NCI-H1694 treated with DMSO at 0.1 percent for 48 hours (cell line): ENCODE data around the gene DGKI.
"Not testable (repeated sequence)": the region's sequence is repeated elsewhere in the genome, so short reads cannot be mapped to it uniquely, and the experiment has no call there.

Experiments
- DNase-seq: peaks from one replicate; lab custom pipeline; 2025; lab: John Stamatoyannopoulos, UW

DGKI gene

GRCh38 chr7:137469191-137469811 is 377.5 kb downstream of the DGKI start:
- no peak for DNase-seq

DNA sequence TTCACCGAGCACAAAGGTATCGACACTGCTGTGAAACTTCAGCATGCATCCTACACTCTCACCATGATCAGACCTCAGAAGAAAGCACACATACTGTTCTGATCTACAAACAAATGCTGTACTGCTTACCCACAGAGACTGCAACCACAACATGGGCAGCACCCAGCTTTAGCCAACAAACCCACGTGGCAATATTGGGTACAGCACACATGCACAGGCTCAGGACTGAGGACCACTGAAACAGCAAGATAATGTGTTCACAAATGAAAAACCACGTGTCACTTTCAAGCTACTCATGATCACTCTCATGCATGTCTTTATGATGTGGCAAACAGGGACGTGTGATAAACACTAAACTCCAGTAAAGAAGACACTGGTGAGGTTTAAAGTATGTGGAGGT is 383.9 kb downstream of the DGKI start:
- DNase-seq, result no peak

- no peak for DNase-seq
Measured at GRCh38 chr7:137462074-137462715, 384.6 kb downstream of the DGKI start.

GRCh38 chr7:137458399-137458798 is 388.4 kb downstream of the DGKI start:
- no peak for DNase-seq

- no peak for DNase-seq
Measured at GRCh38 chr7:137454767-137455166, 392.0 kb downstream of the DGKI start.

DNA sequence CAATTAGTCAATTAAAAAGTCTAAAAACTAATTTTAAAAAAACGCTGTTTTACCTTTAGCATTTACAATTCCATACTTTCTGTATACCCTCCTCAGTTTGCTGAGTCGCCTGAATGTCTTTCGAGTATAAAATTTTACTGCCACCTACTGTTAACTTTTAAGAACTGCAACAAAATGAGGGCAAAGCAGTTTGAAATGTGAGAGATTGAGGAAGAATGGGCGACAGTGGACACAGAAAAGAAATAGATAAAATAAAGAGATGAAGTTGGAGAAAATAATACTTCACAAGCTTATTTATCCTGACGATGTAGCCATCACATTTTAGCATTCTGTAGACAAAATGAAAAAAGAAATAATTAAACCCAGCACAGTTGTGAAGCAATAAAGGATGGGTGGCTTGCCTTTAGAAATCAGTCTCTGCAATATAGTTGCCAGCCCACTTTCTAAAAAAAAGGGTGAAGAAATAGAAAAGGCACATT is 392.5 kb downstream of the DGKI start:
- DNase-seq, result peak; percentile 25

- DNase-seq, result no peak
Measured at GRCh38 chr7:137453356-137453755, 393.4 kb downstream of the DGKI start.

DNA sequence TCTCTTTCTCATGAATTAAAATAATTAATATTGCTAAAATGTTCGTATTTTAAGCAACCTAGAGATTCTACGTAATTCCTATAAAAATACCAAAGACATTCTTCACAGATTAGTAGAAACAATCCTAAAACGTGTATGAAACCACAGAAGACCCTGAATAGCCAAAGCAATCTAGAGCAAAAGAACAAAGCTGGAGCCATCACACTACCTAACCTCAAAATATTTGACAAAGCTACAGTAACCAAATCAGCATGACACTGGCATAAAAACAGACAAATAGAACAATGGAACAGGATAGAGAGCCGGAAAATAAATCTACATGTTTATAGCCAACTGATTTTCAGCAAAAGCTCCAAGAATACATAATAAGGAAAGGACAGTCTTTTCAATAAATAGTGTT is 397.8 kb downstream of the DGKI start:
- DNase-seq, result no peak

GRCh38 chr7:137448572-137448971 is 398.2 kb downstream of the DGKI start:
- not testable (repeated sequence) for DNase-seq

DNA sequence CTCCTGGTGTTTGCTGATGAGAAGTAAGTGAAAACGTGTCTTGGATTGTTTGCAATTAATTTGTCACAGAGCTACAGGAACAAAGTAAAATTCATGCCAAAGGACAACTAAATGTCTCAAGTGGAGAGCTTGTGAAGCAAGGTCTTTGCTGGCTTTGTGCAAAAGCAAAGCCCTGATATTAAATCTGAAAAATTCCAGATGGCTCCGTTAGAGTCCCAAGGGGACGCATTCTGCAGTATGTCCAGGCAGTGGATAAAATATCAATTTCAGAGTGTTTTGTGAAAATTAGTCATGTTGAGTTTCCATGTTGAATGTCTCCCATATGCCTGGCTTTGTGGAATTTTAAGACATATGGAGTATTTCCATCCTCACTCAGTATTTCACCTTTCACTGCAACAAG is 400.7 kb downstream of the DGKI start:
- DNase-seq, result no peak

DNA sequence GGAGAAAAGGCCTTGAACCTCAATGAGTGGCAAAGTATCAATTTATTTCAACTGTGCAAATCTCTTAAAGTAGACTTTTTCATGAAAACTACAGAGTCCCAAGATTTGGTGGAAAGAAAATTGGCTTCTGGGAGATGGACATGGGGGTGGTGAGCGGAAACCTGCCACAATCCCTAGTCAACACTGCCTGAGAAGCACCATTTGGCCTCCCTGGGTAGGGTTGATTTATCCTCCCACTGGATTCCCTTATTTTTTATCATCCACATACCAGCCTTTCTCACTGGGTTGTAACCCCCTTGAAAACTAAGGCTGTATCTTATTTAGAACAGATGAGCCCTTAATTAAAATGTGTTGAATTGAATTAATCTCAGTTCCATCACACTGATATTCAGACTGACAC is 401.5 kb downstream of the DGKI start:
- no peak for DNase-seq

GRCh38 chr7:137443616-137444015 is 403.2 kb downstream of the DGKI start:
- DNase-seq, result no peak

DNA sequence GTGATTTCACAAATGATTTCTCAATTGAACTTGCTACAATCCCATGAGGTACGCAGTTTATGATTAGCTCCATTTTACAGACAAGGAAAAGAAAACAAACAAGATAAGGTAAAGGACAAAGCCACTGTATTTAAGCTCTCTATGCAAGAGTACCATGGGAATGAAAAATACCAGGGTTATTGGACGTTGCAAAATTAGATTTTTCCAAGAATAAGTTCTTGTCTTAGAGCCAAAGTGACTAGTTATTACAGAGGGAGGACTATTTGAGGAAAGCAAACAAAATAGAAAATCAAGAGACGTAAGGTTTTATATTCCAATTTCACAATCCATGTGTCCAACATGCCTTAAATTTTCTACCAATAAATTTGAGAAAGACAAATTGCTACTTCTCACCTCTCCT is 405.3 kb downstream of the DGKI start:
- no peak for DNase-seq

DNA sequence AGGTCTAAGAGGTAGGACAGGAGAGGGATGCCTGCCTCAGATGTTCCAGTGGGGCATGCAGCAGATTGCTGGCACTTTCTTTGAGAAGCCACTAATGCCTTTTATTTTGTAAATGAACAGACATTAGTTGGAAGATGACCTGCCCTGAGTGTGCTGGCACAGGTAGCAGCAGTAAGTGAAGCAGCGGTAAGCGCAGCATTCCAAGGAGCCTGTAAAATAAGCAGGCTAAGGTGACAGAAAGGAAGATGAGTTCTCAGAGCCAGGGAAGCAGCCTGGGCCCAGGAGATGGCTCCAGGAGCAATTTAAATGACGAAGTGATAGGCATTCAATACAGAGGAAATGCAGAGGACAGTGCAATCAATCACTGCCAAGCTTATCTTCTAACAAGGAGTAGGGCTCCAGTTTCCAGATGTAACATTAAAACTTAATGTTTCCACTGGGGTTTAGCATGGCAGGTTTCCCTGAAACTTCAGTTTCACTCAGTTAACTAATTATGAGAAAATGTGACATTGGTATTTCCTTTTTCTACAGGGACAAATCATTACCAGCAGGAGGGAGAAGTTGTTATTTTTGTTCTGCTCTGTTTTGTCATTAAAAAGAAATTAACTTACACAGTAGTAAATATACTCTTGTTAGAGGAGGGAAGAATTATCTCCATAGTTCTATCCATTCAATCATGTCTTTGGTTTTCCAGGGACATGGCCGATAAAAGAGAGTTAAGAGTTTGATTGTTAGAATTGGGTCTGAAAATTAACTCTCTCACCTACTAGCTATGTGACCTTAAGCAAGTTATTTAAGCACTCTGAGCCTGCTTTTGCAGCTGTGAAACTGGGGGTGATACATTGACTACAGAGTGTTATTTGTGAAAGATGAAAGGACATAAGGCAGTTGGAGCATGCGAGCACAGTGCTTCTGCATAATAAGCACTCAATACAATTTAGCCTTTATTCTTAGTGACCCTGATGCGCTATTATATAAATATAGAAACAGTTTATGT is 406.6 kb downstream of the DGKI start:
- DNase-seq, result no peak

GRCh38 chr7:137434946-137435345 is 411.8 kb downstream of the DGKI start:
- no peak for DNase-seq

DNA sequence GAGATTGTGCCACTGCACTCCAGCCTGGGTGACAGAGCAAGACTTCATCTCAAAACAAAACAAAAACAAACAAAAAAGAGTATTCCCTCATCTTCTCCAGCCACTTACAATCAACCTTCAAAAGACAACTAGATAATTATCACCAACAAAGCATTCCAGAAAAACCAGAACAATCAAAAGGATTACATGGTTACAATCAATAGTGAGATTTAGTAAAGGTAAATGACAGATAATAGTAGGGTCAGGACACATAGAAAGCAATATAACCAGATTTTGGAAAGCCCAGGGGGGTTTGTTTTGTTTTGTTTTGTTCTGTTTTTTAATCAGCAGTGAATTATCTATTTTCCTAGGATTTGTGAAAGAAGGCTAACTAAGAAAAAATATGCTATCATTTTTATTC is 412.2 kb downstream of the DGKI start:
- DNase-seq, result no peak

- DNase-seq, result no peak
Measured at GRCh38 chr7:137423321-137423720, 423.5 kb downstream of the DGKI start.

- DNase-seq, result no peak
Measured at GRCh38 chr7:137421366-137421765, 425.4 kb downstream of the DGKI start.

DNA sequence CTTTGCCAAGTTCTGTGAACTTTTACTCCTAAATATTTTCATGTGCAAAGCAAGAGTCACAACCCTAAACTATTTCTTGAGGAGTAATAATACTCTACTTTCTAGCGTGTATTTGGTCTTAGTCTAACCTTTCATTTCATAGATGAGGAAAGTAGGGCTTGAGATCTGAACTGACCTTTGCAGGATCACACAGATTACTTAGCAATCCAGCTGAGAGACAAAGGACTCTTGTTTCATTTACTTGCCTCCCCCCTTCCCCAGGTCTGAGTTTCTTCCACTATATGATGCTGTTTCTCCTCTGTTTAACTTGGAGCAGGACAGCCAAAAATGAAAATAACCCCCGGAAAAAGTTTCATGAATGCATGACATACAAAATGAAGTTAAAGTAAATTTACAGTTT is 427.9 kb downstream of the DGKI start:
- DNase-seq, result no peak

- DNase-seq, result no peak
Measured at GRCh38 chr7:137417464-137417863, 429.3 kb downstream of the DGKI start.

GRCh38 chr7:137413901-137414300 is 432.9 kb downstream of the DGKI start:
- no peak for DNase-seq

GRCh38 chr7:137411446-137411845 is 435.3 kb downstream of the DGKI start:
- no peak for DNase-seq

GRCh38 chr7:137408126-137408525 is 438.6 kb downstream of the DGKI start:
- no peak for DNase-seq
